ENCODE results near the gene KRT3.

KRT3 gene

GRCh38 chr12:52826611-52827498 lies 30.9 kb upstream of the KRT3 start:
- DNase-seq: no peak

GRCh38 chr12:52825961-52826360 lies 30.0 kb upstream of the KRT3 start:
- no peak for DNase-seq

DNA sequence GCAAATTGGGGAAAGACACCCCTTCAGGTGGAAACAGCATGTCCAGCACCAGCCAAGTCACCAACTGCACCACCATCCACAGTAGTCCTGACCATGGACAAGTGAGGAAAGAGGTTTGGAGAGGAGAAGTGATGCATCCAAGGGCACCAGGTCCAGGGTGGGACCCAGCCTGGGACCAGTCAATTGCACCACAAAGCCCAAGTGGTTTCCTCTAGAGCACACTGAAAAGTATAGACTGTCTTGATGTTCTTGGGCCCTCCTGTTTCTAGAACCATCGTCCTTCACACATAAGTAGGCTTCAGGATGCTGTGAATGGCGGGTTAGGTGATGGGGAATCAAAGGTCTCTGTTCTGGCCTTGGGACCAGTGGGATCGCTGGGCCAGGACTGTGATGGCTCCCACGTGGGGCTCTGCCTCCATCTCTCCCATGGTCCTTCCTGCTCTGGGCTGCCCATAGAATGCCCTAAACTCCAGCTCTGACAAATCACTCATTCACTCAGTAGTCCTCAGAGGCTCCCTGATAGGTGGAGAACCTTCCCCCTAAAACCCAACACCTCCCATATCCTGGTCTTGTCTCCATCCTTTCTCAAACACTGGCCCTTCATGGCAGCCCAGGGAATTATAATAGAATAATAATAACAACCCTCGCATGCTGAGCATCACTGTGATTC lies 29.0 kb upstream of the KRT3 start:
- no peak for DNase-seq

- DNase-seq: no peak
Measured at GRCh38 chr12:52823761-52824450, 28.0 kb upstream of the KRT3 start.

- no peak for DNase-seq
Measured at GRCh38 chr12:52822771-52823510, 27.0 kb upstream of the KRT3 start.

GRCh38 chr12:52821826-52822660 lies 26.1 kb upstream of the KRT3 start:
- DNase-seq: no peak

DNA sequence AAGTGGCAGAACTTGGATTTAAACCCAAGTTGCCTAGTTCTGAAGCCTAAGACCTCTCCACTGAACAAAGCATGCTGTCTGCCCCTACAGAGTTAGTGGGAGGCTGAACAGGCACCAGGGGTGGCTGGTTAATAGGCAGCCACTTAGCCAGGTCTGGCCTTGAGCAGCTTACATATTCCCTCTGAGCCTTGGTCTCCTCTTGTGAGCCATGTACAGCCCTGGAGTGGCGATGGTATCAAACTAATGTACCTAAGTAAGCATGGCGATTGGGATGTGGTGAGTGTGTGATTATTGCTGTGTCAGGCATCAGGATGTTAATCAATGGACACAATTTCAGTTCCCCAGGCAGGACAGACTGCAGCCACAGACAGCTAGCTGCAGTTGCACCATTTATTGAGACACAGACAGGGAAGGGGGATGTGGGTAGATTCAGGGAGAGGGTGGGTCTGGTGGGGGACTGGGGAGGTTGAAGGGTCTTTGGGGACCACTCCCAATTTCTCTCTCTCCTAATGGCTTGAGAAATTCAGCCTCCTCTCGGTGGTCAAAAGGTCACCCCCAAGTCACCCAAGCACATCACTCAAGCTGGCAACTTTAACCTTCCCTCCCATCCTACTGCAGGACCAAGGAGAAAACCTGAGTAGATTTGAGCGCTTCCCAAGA lies 25.3 kb upstream of the KRT3 start:
- no peak for DNase-seq

DNA sequence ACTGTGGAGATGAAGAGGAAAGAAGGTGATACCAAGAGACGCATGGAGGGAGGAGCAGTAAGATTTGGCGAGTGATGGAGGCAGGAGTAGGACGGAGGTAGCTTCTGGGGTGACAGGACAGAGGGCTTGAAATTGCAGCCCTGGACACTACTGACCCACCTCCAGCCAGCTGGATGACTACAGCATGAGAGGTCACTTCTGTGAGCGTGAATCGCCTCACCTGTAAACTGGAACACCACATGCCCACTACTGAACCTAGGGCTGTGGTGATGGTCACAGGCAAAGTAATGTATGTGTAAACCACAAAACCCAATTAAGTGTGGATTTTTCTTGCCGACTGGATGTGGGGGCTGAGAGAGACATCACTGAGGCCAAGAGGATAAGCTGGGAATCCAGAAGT lies 24.6 kb upstream of the KRT3 start:
- no peak for DNase-seq

DNA sequence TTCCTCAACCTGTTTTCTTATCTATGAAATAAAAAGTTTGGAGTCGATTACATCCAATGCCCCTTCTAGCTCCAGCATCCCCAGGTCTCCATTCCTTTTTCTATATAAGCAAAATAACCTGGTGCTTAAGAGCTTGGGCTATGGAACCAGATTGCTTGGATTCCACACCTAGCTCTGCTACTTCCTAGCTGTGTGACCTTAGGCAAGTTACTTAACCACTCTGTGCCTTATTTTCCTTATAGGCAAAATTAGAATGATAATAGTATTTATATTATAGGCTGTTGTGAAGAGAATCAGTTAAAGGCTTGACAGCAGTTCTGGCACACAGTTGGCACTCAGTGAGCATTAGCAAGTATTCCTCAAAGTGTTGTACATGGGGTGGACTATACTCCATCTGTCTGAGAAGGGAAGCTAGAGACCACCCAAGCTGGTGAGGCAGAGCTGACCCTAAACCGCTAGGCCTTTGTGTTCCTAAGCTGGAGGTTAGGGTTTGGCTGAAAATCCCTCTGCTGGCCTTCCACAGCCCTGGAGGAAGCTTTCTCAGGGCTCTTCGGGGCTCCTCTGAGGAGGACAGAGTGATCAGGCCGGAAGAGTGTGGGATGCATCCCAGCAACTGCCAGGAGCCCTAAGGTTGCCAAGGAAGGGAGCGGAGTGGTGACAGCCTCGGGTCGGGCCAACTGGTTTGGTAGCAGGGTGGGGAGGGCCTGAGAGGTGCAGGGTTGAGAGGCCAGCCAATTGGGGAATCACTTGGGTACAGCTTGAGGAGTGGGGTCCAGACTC lies 24.0 kb upstream of the KRT3 start:
- no peak for DNase-seq

DNA sequence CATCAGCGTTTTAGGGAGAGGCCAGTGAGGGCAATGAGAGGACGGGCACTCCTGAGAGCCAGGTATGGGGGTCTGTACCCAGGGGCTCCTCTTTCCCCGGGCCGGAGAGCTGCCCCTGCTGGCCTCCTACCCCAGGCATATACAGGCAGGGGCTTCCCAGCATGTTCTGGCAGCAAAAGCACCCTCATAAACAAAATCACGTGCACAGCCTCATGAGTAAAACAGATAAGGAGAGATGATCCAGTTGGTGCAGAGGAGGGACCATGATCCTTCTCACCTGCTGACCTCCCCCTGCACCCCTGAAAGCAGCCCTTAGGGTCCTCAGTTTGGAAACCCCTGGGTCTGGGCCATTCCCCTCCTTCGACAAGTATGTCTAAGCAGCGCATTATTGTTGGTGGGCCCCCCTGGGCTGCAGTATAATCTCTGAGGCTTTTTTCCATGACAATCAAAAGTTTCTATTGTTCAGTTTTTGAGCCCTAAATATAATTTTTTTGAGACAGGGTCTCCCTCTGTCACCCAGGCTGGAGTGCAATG lies 23.0 kb upstream of the KRT3 start:
- DNase-seq: no peak

- DNase-seq: no peak
Measured at GRCh38 chr12:52818388-52818787, 22.5 kb upstream of the KRT3 start.

- DNase-seq: no peak
Measured at GRCh38 chr12:52817699-52818238, 21.9 kb upstream of the KRT3 start.

GRCh38 chr12:52817003-52817698 lies 21.2 kb upstream of the KRT3 start:
- no peak for DNase-seq

GRCh38 chr12:52815676-52816588 lies 20.0 kb upstream of the KRT3 start:
- DNase-seq: no peak

DNA sequence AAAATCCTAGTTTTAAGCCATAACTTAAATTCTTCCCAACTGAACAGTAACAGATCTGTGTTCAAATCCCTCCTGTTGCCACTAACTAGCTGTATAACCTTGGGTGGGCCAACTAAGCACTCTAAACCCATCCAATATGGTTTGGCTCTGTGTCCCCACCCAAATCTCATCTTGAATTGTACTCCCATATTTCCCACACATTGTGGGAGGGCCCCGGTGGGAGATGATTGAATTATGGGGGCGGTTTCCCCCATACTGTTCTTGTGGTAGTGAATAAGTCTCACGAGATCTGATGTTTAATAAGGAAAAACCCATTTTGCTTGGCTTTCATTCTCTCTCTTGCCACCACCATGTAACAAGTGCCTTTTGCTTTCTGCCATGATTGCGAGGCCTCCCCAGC lies 19.2 kb upstream of the KRT3 start:
- no peak for DNase-seq

DNA sequence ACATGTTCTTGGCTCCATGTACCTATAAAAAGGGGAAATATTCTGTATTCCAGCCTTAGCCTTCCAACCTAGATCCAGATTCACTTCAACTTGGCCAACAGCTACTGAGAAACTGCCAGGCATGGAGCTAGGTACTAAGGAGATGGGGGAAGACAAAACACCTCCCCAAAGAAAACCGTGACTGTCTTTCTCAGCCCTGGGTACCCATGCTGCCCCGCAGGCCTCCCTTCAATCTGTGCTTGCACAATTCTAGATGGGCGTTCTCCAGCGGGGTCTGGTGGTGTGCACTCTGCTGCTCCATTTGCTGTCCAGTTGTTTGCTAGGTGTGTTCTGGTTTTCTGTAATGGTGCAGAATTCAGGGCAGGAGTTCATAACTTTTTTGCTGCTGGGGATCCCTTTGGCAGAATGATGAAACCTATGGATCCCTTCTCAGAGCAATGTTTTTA lies 18.8 kb upstream of the KRT3 start:
- no peak for DNase-seq

- no peak for DNase-seq
Measured at GRCh38 chr12:52813885-52814709, 18.2 kb upstream of the KRT3 start, which contains the start of gene KRT4. Gene KRT4 (minus strand): TSS chr12:52814116. CDS start chr12:52814058, 58 bp downstream.

Data from NK-92 treated with Interleukin-12 subunit alpha and Interleukin-12 subunit beta, amount 100 ng/mL, for 24 hours (cell line).